Colonic mucosa (tissue), 4 donors: ENCODE data around the gene MFNG. TPM values are rescaled to one million over a fixed set of nuclear protein-coding genes. Genes with fewer than 3 reads are reported as not detected.
A peak's percentile ranks its signal among the peaks of the same experiment; 100 is the strongest.

Experiments used
- DNase-seq: peaks from one replicate; pipeline ENCODE4 v3.0.0-alpha.2; 2020
- H3K27ac ChIP-seq: fragments of 200-600 bp; one replicate; pipeline ENCODE4 v1.8.0; 2021
- H3K27me3 ChIP-seq: fragments of 200-600 bp; one replicate; pipeline ENCODE4 v1.8.0; 2021
- H3K36me3 ChIP-seq: fragments of 200-600 bp; one replicate; pipeline ENCODE4 v1.8.0; 2021
- H3K4me1 ChIP-seq: fragments of 200-600 bp; one replicate; pipeline ENCODE4 v1.8.0; 2021; ENCODE audit warnings: mild to moderate bottlenecking
- H3K4me3 ChIP-seq: fragments of 200-600 bp; one replicate; pipeline ENCODE4 v1.8.0; 2021
- H3K9ac ChIP-seq, 2 donors: one replicate each; pipeline ENCODE4 v1.7.0; 2013; ENCODE audit warnings: control low read depth in 2 of 2, low read depth in 2 of 2, low read length in 2 of 2
- H3K9me3 ChIP-seq: fragments of 200-600 bp; one replicate; pipeline ENCODE4 v1.8.0; 2021
- CTCF ChIP-seq: fragments of 200-600 bp; IDR thresholded peaks from one replicate; pipeline ENCODE4 v1.8.0; 2022; ENCODE audit warnings: antibody characterized with exemption, mild to moderate bottlenecking
- intact Hi-C: fragments of 100-400 bp; cut with DNase I; formaldehyde crosslinking; loops from one replicate; pipeline ENCODE4 v1.14.1; 2022
- total RNA-seq, 2 donors: library from RNA; stranded (reverse); fragmentation: NEBNext Ultra II Directional in 1 of 2; extraction: Animal tissue kit (Norgen Biotek cat#: 25700) in 1 of 2; gene quantifications; one replicate each; pipeline ENCODE4 v1.2.1, GENCODE V29; 2021
- donor health status: healthy.
- donor health status: DM: no; HTN: no; CAD: no.
- donor health status: DM: no; HTN: no; CAD: no.

MFNG gene
- total RNA-seq, 2 donors from 2014 or later, result 6.5 to 10.7 TPM

DNA sequence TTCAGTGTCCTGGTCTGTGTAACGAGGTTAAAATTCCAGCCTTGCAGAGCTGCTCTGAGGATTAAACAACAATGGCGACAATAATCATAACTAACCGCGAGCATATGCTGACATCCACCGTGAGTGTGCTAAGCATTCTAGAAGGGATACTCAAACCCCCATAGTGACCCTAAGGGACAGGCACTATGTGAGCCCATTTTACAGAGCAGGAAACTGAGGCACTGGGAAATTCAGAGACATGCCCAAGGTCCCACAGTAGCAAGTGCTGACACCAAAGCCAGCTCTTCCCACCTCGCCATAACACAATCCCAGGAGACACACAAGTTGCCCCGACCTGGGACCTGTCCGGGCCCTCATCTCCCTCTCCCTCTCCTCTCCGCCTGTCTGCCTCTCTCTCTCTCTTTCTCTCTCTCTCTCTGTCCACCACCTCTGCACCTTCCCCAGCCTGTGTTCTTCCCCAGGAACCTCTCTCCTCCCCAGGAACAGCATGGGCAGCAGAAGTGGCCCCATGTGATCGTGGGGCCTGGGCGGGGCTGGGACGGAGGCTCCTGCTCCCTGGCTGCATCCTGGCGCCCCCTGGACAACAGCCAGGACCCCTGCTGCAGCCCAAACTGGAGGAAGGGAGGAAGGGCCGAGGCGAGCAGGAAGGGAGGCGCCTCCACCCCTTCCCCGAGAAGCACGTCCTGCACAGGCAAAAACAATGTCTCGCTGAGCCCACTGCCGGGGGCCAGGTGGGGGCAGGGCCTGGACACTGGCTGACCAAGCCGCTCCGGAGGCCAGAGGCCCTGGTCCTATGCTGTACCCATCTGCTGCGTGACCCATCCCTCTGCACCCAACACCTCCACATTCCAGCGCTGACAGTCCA lies 14.8 kb upstream of the MFNG start:
- TF ChIP-seq CTCF, result no peak
- H3K9ac ChIP-seq, result peak overlapping the region; percentile 48 to 73

GRCh38 chr22:37499789-37500540 lies 13.8 kb upstream of the MFNG start:
- Histone ChIP-seq H3K4me3 (no peak overlapping the region), H3K9ac (peak overlapping the region in 1 of 2 donors; percentile 73), H3K27ac (no peak overlapping the region), H3K36me3 (no peaks in the 10 kb centered on the region), H3K9me3 (no peaks in the 10 kb centered on the region), H3K27me3 (no peaks in the 10 kb centered on the region), H3K4me1 (peaks cover 35% of the 10 kb centered on the region)
- no peak for TF ChIP-seq CTCF
- no peak for DNase-seq
- intact Hi-C loops, result no loop called here

More for the DNA sequence above, 14.8 kb upstream of the MFNG start:
- H3K9me3 ChIP-seq, result no peaks in the 10 kb centered on the region
- H3K27me3 ChIP-seq, result no peaks in the 10 kb centered on the region
- H3K4me3 ChIP-seq, result no peak overlapping the region
- H3K36me3 ChIP-seq, result no peaks in the 10 kb centered on the region
- H3K4me1 ChIP-seq, result peaks cover 35% of the 10 kb centered on the region
- intact Hi-C loops, result no loop called here
- peak; percentile 53 for DNase-seq
- H3K27ac ChIP-seq, result peak overlapping the region; percentile 97

GRCh38 chr22:37499027-37499707 lies 13.0 kb upstream of the MFNG start:
- H3K9ac ChIP-seq, result peak overlapping the region in 1 of 2 donors; percentile 41
- no peaks in the 10 kb centered on the region for H3K9me3 ChIP-seq
- intact Hi-C loops, result no loop called here
- no peak for TF ChIP-seq CTCF
- DNase-seq, result no peak
- no peak overlapping the region for H3K27ac ChIP-seq
- H3K27me3 ChIP-seq, result no peaks in the 10 kb centered on the region
- peaks cover 32% of the 10 kb centered on the region for H3K4me1 ChIP-seq
- H3K36me3 ChIP-seq, result no peaks in the 10 kb centered on the region
- H3K4me3 ChIP-seq, result no peak overlapping the region

- Histone ChIP-seq H3K36me3 (no peaks in the 10 kb centered on the region), H3K4me3 (no peak overlapping the region), H3K27ac (no peak overlapping the region), H3K27me3 (no peaks in the 10 kb centered on the region), H3K9me3 (no peaks in the 10 kb centered on the region), H3K4me1 (peaks cover 24% of the 10 kb centered on the region), H3K9ac (no peak overlapping the region)
- peak; percentile 77 for DNase-seq
- peak; percentile 76 for TF ChIP-seq CTCF
- intact Hi-C loops, result no loop called here
These were observed 12.2 kb upstream of the MFNG start for GRCh38 chr22:37498289-37498909.

DNA sequence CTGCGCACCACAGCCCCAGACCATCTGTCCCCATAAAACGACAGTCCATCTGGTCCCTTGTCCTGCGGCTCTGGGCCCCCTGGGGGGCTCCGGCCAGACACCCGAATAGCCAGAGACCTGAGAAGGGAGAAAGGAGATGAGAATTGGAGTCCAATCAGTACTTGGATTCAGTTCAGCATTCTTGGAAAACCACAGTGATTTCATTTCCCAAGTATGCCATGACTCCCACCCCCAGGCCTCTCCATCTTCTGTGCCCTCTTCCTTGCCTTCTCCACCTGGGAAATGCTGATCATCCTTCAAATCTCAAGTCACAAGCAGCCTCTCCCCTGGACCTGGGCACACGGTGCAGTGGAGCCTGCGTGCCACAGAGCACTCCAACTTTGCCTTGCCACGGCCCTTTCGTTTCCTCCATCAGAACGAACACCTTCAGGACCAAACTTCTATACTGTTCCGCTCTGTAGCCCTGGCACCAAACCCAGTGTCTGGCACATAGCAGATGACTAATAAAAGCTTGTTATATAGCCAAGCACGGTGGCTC lies 10.9 kb upstream of the MFNG start:
- no peak for DNase-seq
- intact Hi-C loops, result no loop called here
- H3K9me3 ChIP-seq, result no peaks in the 10 kb centered on the region
- TF ChIP-seq CTCF, result no peak
- H3K27ac ChIP-seq, result no peak overlapping the region
- no peak overlapping the region for H3K9ac ChIP-seq
- H3K4me1 ChIP-seq, result peaks cover 16% of the 10 kb centered on the region
- H3K27me3 ChIP-seq, result no peaks in the 10 kb centered on the region
- H3K36me3 ChIP-seq, result no peaks in the 10 kb centered on the region
- H3K4me3 ChIP-seq, result no peak overlapping the region
